AG08396 (cell line): ENCODE data around the gene KLHL22.

Source experiments
- DNase-seq: peaks from one replicate; pipeline ENCODE4 v3.0.0; 2012; ENCODE audit warnings: low spot score, mixed read lengths

Gene KLHL22

GRCh38 chr22:20433191-20433590 is 62.4 kb downstream of the KLHL22 start:
- no peak for DNase-seq

GRCh38 chr22:20432244-20432686 is 63.3 kb downstream of the KLHL22 start:
- DNase-seq = no peak

DNA sequence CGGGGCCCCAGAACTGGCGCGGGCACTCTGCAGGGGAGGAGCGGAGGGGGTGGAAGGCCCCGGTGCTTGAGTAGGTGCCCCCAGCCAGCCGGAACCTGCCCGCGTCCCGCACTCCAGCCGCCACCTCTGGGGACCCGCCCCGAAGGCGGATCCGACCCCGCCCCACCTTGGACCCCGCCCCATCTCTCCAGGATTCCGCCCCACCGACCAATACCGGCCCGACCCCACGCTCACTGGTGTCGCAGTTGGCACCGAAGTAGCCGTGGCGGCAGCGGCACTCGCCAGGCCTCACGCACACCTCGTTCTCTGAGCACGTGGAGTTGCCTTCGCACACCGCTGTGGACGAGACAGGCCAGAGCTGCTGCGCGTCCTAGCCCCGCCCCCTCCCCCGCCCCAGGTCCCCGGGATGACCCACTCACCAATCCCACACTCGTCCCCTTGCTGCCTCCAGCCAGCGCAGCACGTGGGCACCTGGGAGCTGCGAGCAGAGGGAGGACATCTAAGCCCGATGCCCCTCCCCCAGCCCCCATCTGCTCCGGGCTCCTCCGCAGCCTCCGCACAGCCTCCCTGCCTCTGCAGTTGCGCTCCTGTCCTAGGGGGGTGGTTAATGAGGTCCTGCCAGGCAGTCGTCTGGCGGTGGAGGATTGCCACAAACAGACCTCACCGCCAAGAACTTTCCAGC is 63.9 kb downstream of the KLHL22 start:
- no peak for DNase-seq

- peak; percentile 35 for DNase-seq
Observed at GRCh38 chr22:20430720-20431510, 64.7 kb downstream of the KLHL22 start.

- DNase-seq = no peak
Observed at GRCh38 chr22:20430101-20430719, 65.4 kb downstream of the KLHL22 start.

GRCh38 chr22:20429254-20430100 is 66.1 kb downstream of the KLHL22 start:
- peak; percentile 26 for DNase-seq

DNA sequence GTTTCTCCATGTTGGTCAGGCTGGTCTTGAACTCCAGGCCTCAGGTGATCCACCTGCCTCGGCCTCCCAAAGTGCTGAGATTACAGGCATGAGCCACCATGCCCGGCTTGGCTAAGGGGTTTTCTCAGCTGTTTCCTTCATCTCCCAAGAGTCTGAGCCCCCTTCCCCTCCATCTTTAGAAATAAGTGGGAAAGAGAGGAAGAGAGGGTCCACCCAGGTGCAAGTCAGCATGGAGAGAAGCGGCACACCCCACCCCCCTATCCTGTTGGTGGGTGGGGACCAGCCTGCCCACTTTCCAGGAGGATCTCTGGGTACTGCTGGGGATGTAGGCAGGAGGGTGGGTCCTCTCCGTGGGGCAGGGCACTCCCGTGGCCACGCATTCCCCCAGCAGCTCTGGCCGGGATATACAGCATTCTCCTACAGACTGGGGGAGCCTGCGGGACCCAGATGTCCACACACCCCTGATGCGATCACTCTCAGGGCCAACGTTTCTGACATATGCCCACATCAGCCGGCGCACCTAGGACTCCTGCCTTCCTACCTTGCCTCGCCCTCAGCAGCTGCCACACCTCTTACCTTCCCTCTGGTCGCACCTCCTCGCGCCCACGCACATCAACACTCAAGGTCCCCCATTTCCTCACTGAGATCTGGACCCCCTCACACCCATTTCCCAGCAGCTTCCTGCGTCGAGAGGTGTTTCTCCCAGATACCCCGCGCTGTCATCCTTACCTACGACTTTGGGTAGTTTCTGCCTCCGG is 66.9 kb downstream of the KLHL22 start:
- DNase-seq = no peak

DNA sequence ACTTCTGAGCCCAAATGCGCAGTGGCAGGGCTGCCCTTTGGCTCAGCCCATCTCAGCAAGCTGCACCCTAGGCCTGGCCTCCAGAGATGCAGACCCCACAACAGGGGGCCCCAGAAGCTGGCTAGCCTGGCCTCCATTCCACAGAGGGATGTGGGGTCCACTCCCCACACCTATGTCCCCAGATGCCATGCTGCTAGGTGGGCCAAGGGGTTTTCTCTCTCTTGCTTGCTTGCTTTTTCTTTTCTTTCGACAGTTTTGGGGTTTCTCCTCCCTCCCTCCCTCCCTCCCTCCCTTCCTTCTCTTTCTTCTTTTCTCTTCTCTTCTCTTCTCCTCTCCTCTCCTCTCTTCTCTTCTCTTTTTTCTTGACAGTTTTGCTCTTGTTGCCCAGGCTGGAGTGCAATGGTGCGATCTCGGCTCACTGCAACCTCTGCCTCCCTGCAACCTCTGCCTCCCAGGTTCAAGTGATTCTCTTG is 67.6 kb downstream of the KLHL22 start:
- no peak for DNase-seq

DNA sequence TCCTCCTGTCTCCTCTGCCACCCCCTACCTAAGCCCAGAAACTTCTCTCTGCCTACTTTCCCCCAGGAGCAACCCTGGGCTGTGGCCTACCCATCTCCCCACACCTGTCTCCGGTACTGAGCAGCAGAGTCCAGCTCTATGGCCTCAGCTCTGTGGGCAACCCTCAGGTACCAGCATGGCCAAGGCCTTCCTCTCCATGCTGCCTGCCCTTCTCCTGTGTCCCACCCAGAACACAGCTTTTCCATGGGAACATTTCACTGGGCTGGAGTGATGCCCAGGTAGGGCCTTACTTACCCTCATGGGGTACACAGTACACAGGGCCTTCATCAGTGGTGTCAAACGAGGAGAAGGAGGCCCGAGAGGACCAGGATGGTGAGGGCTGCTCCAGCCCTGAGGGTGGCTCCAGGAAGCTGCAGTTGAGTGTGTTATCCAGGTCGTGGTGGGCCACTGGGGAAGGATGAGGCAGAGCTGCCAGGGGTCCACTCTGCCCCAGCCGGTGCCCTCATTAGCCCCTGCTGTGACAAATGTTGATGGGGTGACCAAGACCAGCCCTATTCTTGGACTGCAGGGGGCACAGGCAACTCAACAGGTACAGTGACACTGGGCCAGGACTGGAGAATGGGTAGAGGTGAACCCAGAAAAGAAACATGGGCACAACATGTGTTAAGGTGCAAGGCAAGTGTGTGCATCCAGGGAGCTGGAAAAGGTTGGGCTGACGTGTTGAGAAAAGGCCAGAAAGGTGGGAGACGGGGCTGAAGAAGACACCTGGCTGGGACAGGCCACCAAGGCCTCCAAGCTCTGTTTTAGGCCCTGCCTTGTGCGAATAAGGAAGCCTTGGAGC is 68.3 kb downstream of the KLHL22 start:
- no peak for DNase-seq

DNA sequence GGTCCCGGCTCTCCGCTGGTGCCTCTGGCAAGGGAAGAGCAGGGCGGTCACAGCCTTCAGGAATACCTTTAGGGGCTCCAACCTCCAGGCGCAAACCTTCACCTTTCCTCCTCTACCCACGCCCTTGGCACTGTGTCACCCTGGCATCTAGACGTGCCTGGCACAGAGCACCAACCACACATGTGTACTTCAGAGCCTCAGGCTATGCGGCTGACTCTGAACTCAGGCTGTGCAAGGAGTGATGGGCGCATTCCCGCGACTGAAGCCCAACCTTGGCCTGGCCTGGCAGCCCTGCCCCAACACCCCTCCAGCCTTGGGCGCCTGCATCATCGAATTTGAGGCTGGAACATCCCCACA is 69.4 kb downstream of the KLHL22 start:
- DNase-seq = no peak

DNA sequence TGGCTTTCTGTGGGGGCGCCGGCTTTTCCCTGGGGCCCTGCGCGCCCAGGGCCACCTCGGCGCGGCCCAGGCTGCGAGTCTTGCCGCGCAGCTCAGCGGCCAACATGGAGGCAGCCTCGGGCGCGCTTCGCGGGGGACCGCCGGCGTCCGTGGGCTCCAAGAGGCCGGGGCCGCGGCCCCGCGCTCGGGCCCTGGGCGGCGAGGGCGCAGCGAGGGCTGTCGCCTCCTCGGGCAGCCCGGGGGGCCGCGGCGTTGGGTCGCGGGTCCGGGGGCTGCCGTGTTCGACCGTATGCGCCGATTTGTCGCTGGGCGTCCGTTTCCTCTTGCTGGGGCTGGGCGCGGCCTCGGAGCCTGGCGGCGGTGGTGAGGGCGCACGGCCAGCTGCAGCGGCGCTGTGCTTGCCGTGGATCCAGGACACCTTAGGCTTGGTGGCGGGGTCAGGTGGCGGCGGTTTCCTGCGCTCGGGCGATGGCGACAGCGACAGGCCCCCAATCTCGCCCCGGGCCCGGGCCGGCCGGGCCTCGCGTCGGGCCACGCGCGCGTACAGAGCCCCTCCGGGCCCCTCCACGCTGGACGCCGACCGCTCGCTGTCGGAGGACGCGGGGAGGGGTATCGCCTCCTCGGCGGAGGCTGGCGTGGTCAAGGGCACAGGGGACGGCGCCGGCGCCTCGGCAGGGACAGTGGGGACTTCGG is 69.9 kb downstream of the KLHL22 start:
- DNase-seq = no peak

- peak; percentile 58 for DNase-seq
Observed at GRCh38 chr22:20424932-20425565, 70.5 kb downstream of the KLHL22 start.

DNA sequence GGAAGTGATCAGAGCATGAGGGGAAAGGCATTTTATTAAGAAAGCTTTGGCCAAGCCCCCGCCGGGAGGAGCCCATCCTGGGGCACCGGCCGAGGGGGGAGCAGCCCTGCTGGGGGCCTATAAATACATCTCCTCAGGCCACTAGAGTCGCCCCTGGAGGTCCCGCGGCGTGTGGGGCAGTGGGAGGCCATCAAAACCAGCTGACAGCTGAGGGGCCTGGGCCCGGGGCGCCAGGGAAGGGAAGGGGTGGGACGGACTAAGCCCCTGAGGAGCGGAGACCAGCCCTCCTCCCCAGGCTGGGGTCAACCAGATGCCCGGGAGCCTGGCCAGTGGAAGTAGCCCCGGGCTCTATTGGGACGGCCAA is 71.0 kb downstream of the KLHL22 start:
- DNase-seq = no peak

DNA sequence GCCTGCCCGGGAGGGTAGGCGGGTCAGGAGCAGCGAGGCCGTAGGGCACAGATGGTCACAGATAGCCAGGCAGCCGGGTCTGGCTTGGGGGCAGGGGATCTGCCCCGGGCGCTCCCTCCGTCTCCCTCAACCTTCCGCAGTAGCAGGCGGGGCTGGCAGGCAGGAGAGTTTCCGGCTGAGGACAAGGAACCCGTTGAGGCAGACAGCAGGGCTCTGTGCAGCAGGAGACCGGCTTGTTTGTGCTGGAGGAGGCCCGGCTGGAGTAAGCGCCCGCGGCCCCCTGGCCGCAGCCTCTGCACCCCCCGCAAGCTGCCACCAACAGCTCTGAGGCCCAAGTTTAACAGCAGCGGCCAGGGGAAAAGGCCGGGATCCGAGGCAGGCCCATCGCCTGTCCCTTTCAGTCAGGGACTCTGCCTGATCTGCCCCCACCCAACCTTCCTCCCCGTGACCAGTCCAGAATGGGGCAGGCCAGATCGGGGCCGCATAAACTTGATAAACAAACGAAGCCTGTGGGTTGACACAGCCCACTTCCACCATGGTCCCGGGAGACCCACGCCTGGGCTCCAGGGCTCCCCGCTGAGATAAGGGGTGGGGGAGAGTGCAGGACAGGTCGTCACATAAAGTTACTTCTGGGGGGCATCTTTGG is 71.6 kb downstream of the KLHL22 start:
- peak; percentile 18 for DNase-seq

- DNase-seq = peak; percentile 84
Observed at GRCh38 chr22:20423008-20423905, 72.3 kb downstream of the KLHL22 start.

DNA sequence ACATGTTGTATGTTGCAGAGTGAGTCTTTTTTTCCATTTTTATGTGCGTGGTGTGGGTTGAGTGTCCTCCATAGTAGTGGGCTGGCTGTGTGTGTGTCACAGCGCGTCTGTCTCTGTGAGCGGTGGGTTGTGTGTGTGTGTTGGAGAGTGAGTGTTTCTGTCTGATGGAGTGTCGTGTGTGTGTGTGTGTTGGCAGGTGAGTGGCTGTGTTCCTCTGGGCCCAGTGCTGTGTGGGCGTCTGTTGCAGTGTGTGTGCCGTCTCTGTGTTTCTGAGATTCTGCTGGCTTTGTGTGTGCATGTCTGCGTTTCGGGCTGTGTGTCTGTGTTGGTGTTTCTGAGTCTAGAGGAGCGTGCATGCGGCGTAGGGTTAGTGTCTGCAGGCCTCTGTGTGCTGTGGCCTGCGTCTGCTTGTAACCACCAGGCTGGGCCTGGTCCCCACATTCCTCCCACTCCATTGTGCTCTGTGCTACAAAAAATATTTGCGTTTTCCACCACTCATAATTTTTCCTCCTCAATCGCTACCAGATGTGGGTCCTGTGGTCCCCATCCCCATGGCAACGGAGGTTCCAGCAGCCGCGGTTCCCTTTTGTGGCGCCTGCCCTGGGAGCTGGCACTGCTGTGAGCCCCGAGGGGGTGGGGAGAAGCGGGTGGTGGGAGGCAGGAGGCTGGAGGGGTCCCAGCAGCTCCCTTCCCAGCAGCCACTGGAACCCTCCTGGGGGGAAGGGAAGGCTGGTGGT is 73.2 kb downstream of the KLHL22 start:
- DNase-seq = peak; percentile 83

DNA sequence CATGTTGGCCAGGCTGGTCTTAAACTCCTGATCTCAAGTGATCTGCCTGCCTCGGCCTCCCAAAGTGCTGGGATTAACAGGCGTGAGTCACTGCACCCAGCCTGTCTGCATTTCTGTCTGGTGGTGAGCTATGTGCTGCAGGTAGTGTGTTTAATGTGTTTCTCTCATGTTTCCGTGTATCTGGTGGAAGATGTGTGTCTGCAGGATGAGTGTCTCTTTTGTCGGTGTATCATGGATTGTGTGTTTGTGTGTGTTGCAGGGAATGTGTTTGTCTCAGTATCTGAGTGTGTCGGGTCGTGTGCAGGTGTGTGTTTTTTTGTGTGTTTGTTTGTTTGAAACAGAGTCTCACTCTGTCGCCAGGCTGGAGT is 74.1 kb downstream of the KLHL22 start:
- no peak for DNase-seq
